Uterus (tissue), 2 donors: ENCODE results near the gene ADAMTS14.
"Not testable (repeated sequence)": the region's sequence is repeated elsewhere in the genome, so short reads cannot be mapped to it uniquely, and the experiment has no call there.

ENCODE experiments used
- POLR2A ChIP-seq, 2 donors: fragments of 450-650 bp; IDR thresholded peaks; one replicate each; pipeline ENCODE4 v1.6.1; 2016; ENCODE audit warnings: antibody characterized with exemption in 2 of 2, mild to moderate bottlenecking in 1 of 2, moderate library complexity in 1 of 2
- TF ChIP-seq, protein P1 (sequence below), 4 experiments: fragments of 200-600 bp in 2 of 4; fragments of 450-650 bp in 2 of 4; sonication (generic) in 2 of 4; IDR thresholded peaks; one replicate each; pipeline ENCODE4 v1.5.1; 2016 to 2019; ENCODE audit warnings: antibody characterized with exemption in 4 of 4, mild to moderate bottlenecking in 2 of 4, moderate library complexity in 1 of 4

DNA sequence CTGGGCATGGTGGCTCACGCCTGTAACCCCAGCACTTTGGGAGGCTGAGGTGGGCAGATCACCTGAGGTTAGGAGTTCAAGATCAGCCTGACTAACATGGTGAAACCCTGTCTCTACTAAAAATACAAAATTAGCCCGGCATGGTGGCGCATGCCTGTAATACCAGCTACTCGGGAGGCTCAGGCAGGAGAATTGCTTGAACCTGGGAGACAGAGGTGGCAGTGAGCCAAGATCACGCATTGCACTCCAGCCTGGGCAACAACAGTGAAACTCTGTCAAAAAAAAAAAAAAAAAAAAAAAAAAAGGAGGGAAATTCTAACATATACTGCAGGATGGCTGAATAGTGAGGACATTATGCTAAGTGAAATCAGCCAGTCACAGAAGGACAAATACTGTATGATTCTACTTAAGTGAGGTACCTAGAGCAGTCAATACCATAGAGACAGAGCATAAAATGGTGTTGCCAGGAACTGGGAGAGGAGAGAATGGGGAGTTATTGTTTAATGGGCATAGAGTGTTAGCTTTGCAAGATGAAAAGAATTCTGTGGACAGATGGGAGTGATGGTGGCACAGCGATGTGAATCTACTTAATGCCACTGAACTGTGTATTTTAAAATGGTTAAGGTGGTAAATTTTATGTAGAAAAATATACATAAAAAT is 95.8 kb downstream of the ADAMTS14 start:
- TF ChIP-seq, protein P1, sequence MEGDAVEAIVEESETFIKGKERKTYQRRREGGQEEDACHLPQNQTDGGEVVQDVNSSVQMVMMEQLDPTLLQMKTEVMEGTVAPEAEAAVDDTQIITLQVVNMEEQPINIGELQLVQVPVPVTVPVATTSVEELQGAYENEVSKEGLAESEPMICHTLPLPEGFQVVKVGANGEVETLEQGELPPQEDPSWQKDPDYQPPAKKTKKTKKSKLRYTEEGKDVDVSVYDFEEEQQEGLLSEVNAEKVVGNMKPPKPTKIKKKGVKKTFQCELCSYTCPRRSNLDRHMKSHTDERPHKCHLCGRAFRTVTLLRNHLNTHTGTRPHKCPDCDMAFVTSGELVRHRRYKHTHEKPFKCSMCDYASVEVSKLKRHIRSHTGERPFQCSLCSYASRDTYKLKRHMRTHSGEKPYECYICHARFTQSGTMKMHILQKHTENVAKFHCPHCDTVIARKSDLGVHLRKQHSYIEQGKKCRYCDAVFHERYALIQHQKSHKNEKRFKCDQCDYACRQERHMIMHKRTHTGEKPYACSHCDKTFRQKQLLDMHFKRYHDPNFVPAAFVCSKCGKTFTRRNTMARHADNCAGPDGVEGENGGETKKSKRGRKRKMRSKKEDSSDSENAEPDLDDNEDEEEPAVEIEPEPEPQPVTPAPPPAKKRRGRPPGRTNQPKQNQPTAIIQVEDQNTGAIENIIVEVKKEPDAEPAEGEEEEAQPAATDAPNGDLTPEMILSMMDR (IDR thresholded peaks at IDR 0.05): not testable (repeated sequence)
- TF ChIP-seq POLR2A (IDR thresholded peaks at IDR 0.05): not testable (repeated sequence)
